HG03064 (cell line): ENCODE data around the gene NKX2-4.
"Not testable (repeated sequence)": the region's sequence is repeated elsewhere in the genome, so short reads cannot be mapped to it uniquely, and the experiment has no call there.

Source experiments
- ATAC-seq: cut with Tn5 transposase; IDR thresholded peaks from one replicate; pipeline ENCODE4 v1.9.1; 2021; ENCODE audit warnings: low read depth; ENCODE audit not compliant: unreplicated experiment

NKX2-4 gene

GRCh38 chr20:21394551-21394950 is 2.8 kb downstream of the NKX2-4 start:
- no peak for ATAC-seq

- ATAC-seq, result no peak
Observed at GRCh38 chr20:21393816-21394519, 3.4 kb downstream of the NKX2-4 start.

GRCh38 chr20:21393166-21393565 is 4.2 kb downstream of the NKX2-4 start:
- ATAC-seq, result no peak

- ATAC-seq, result no peak
Observed at GRCh38 chr20:21391972-21392352, 5.4 kb downstream of the NKX2-4 start.

GRCh38 chr20:21391185-21391971 is 5.9 kb downstream of the NKX2-4 start:
- ATAC-seq, result no peak

GRCh38 chr20:21390768-21391167 is 6.6 kb downstream of the NKX2-4 start:
- ATAC-seq, result no peak

GRCh38 chr20:21389368-21389767 is 8.0 kb downstream of the NKX2-4 start:
- no peak for ATAC-seq

GRCh38 chr20:21388566-21388965 is 8.8 kb downstream of the NKX2-4 start:
- no peak for ATAC-seq

- ATAC-seq, result no peak
Observed at GRCh38 chr20:21387528-21387927, 9.8 kb downstream of the NKX2-4 start.

- no peak for ATAC-seq
Observed at GRCh38 chr20:21386111-21386510, 11.2 kb downstream of the NKX2-4 start.

- no peak for ATAC-seq
Observed at GRCh38 chr20:21384308-21384892, 12.9 kb downstream of the NKX2-4 start.

- no peak for ATAC-seq
Observed at GRCh38 chr20:21381619-21382018, 15.7 kb downstream of the NKX2-4 start.

GRCh38 chr20:21380711-21381110 is 16.6 kb downstream of the NKX2-4 start:
- no peak for ATAC-seq

- no peak for ATAC-seq
Observed at GRCh38 chr20:21378259-21378658, 19.1 kb downstream of the NKX2-4 start.

- no peak for ATAC-seq
Observed at GRCh38 chr20:21377701-21378100, 19.6 kb downstream of the NKX2-4 start.

GRCh38 chr20:21376626-21377025 is 20.7 kb downstream of the NKX2-4 start:
- ATAC-seq, result no peak

GRCh38 chr20:21373436-21373835 is 23.9 kb downstream of the NKX2-4 start:
- no peak for ATAC-seq

- ATAC-seq, result no peak
Observed at GRCh38 chr20:21372016-21372415, 25.3 kb downstream of the NKX2-4 start.

- no peak for ATAC-seq
Observed at GRCh38 chr20:21371193-21371592, 26.1 kb downstream of the NKX2-4 start.

GRCh38 chr20:21368791-21369190 is 28.5 kb downstream of the NKX2-4 start:
- no peak for ATAC-seq

GRCh38 chr20:21366273-21366672 is 31.1 kb downstream of the NKX2-4 start:
- ATAC-seq, result not testable (repeated sequence)

GRCh38 chr20:21365771-21366170 is 31.6 kb downstream of the NKX2-4 start:
- no peak for ATAC-seq
